A673 (cell line): ENCODE data around the gene PPP1R2B. TPM values are rescaled to one million over a fixed set of nuclear protein-coding genes. Genes with fewer than 3 reads are reported as not detected.
"Not testable (repeated sequence)": the region's sequence is repeated elsewhere in the genome, so short reads cannot be mapped to it uniquely, and the experiment has no call there.

Experiments used
- BruUV-seq: library from RNA; stranded (reverse); fragments of 400-500 nt; replicated peaks from 2 replicates; lab custom pipeline; 2021; lab: Mats Ljungman, UMichigan
- CTCF ChIA-PET: fragments of 300-600 bp; sonication (Branson Sonifier 250); formaldehyde crosslinking; loops from one replicate; lab custom pipeline; 2022; ENCODE audit warnings: antibody characterized with exemption; lab: Charles Lee
- POLR2A ChIA-PET: fragments of 300-600 bp; sonication (Branson Sonifier 250); formaldehyde crosslinking; loops from one replicate; lab custom pipeline; 2022; ENCODE audit warnings: antibody characterized with exemption; ENCODE audit not compliant: low non-redundant PET; lab: Charles Lee
- DNase-seq: peaks from one replicate; pipeline ENCODE4 v3.0.0-alpha.2; 2015; ENCODE audit warnings: low spot score
- H3K27ac ChIP-seq: fragments of 200-600 bp; sonication (generic); 2 replicates; pipeline ENCODE4 v1.5.1; 2016; ENCODE audit warnings: mixed run types, low read depth, mild to moderate bottlenecking, mixed read lengths, antibody characterized with exemption, low read length; ENCODE audit not compliant: poor library complexity, severe bottlenecking
- H3K27me3 ChIP-seq: fragments of 200-600 bp; sonication (generic); replicated peaks from 2 replicates; pipeline ENCODE4 v1.6.1; 2017; ENCODE audit warnings: mixed run types, low read depth, mild to moderate bottlenecking, mixed read lengths, antibody characterized with exemption, low read length; ENCODE audit not compliant: insufficient read depth, poor library complexity
- H3K36me3 ChIP-seq: fragments of 200-600 bp; sonication (generic); 2 replicates; pipeline ENCODE4 v1.6.1; 2016; ENCODE audit warnings: mixed run types, mild to moderate bottlenecking, mixed read lengths, antibody characterized with exemption, low read length; ENCODE audit not compliant: insufficient read depth, poor library complexity, severe bottlenecking
- H3K4me1 ChIP-seq: fragments of 200-600 bp; sonication (generic); 2 replicates; pipeline ENCODE4 v1.6.1; 2017; ENCODE audit warnings: mixed run types, mild to moderate bottlenecking, mixed read lengths, antibody characterized with exemption, low read length; ENCODE audit not compliant: insufficient read depth, poor library complexity, severe bottlenecking
- H3K4me3 ChIP-seq: fragments of 200-600 bp; sonication (generic); 2 replicates; pipeline ENCODE4 v1.5.1; 2016; ENCODE audit warnings: low read depth, mixed run types, mild to moderate bottlenecking, mixed read lengths, low read length; ENCODE audit not compliant: poor library complexity, severe bottlenecking
- H3K9me3 ChIP-seq: fragments of 200-600 bp; sonication (generic); 2 replicates; pipeline ENCODE4 v1.6.1; 2016; ENCODE audit warnings: mixed run types, low read depth, mild to moderate bottlenecking, mixed read lengths, antibody characterized with exemption, low read length; ENCODE audit not compliant: poor library complexity, severe bottlenecking
- CTCF ChIP-seq: fragments of 300-800, 200-600 bp; sonication (generic); conservative IDR thresholded peaks from 2 replicates; pipeline ENCODE4 v1.5.1; 2017; ENCODE audit warnings: low read depth, mild to moderate bottlenecking, antibody characterized with exemption, low read length, moderate library complexity, mixed read lengths
- EZH2 ChIP-seq: fragments of 200-600 bp; sonication (generic); IDR thresholded peaks from 2 replicates; pipeline ENCODE4 v1.6.1; 2017; ENCODE audit warnings: borderline replicate concordance, low read depth, mild to moderate bottlenecking, mixed read lengths, antibody characterized with exemption, low read length; ENCODE audit not compliant: poor library complexity, severe bottlenecking
- intact Hi-C: fragments of 100-400 bp; cut with micrococcal nuclease; formaldehyde crosslinking; loops from one replicate; pipeline ENCODE4 v1.10.0; 2022; ENCODE audit not compliant: unreplicated experiment
- total RNA-seq: library from RNA; stranded (reverse); gene quantifications from 2 replicates; pipeline ENCODE4 v1.2.3, GENCODE V29; 2021

PPP1R2B gene
- total RNA-seq, 1 experiment from 2014 or later, result not detected

GRCh38 chr5:156851880-156852279 is 1.8 kb downstream of the PPP1R2B start:
- H3K4me1 ChIP-seq, result no peaks in the 10 kb centered on the region
- no peaks in the 10 kb centered on the region for H3K9me3 ChIP-seq
- H3K36me3 ChIP-seq, result no peaks in the 10 kb centered on the region
- ChIA-PET CTCF (no interaction called here), POLR2A (no interaction called here)
- no peaks in the 10 kb centered on the region for H3K27me3 ChIP-seq
- intact Hi-C loops, result no loop called here
- no peak for TF ChIP-seq CTCF
- H3K4me3 ChIP-seq, result no peak overlapping the region
- no peak overlapping the region for H3K27ac ChIP-seq
- BruUV-seq, result no TSS peak
- DNase-seq, result no peak

GRCh38 chr5:156853055-156853454 is 3.0 kb downstream of the PPP1R2B start:
- H3K4me1 ChIP-seq, H3K9me3 ChIP-seq, intact Hi-C loops, DNase-seq, H3K27me3 ChIP-seq, H3K36me3 ChIP-seq, POLR2A ChIA-PET, H3K27ac ChIP-seq, CTCF ChIA-PET, BruUV-seq, H3K4me3 ChIP-seq: not testable (repeated sequence)

- TF ChIP-seq EZH2 (no peak), CTCF (no peak)
- Histone ChIP-seq H3K27ac (no peak overlapping the region), H3K27me3 (no peaks in the 10 kb centered on the region), H3K4me1 (no peaks in the 10 kb centered on the region), H3K9me3 (no peaks in the 10 kb centered on the region), H3K4me3 (no peak overlapping the region), H3K36me3 (no peaks in the 10 kb centered on the region)
- CTCF ChIA-PET, result no interaction called here
- no peak for DNase-seq
- POLR2A ChIA-PET, result no interaction called here
- intact Hi-C loops, result no loop called here
- BruUV-seq, result no TSS peak
Observed at GRCh38 chr5:156865427-156865826, 15.3 kb downstream of the PPP1R2B start.

- POLR2A ChIA-PET, result no interaction called here
- H3K9me3 ChIP-seq, result no peaks in the 10 kb centered on the region
- no peak overlapping the region for H3K4me3 ChIP-seq
- DNase-seq, result no peak
- no peaks in the 10 kb centered on the region for H3K27me3 ChIP-seq
- H3K4me1 ChIP-seq, result no peaks in the 10 kb centered on the region
- no peaks in the 10 kb centered on the region for H3K36me3 ChIP-seq
- no peak overlapping the region for H3K27ac ChIP-seq
- TF ChIP-seq CTCF (no peak), EZH2 (no peak)
- BruUV-seq, result no TSS peak
- intact Hi-C loops, result no loop called here
- CTCF ChIA-PET, result no interaction called here
Observed at GRCh38 chr5:156870498-156870839, 20.4 kb downstream of the PPP1R2B start.
